IPS-20b (cell line): ENCODE data around the gene HOXD10.

ENCODE experiments used
- H3K27ac ChIP-seq: one replicate; pipeline ENCODE4 v1.5.1; 2013; ENCODE audit warnings: low read length
- H3K27me3 ChIP-seq: 2 replicates; pipeline ENCODE4 v1.6.1; 2013; ENCODE audit warnings: mild to moderate bottlenecking, low read length, inconsistent platforms; ENCODE audit not compliant: insufficient read depth
- H3K36me3 ChIP-seq: 2 replicates; pipeline ENCODE4 v1.6.1; 2013; ENCODE audit warnings: low read depth, mild to moderate bottlenecking, inconsistent platforms, low read length, moderate library complexity; ENCODE audit not compliant: insufficient read depth
- H3K4me1 ChIP-seq: 2 replicates; pipeline ENCODE4 v1.6.1; 2013; ENCODE audit warnings: mild to moderate bottlenecking, control low read depth, inconsistent platforms, low read length, moderate library complexity; ENCODE audit not compliant: insufficient read depth
- H3K4me3 ChIP-seq: 2 replicates; pipeline ENCODE4 v1.5.1; 2013; ENCODE audit warnings: mild to moderate bottlenecking, low read length, inconsistent platforms
- H3K9ac ChIP-seq: 2 replicates; pipeline ENCODE4 v1.6.1; 2013; ENCODE audit warnings: low read depth, mild to moderate bottlenecking, inconsistent platforms, low read length, moderate library complexity
- H3K9me3 ChIP-seq: 2 replicates; pipeline ENCODE4 v1.6.1; 2013; ENCODE audit warnings: mild to moderate bottlenecking, low read depth, low read length, inconsistent platforms; ENCODE audit not compliant: insufficient read depth

Gene HOXD10

DNA sequence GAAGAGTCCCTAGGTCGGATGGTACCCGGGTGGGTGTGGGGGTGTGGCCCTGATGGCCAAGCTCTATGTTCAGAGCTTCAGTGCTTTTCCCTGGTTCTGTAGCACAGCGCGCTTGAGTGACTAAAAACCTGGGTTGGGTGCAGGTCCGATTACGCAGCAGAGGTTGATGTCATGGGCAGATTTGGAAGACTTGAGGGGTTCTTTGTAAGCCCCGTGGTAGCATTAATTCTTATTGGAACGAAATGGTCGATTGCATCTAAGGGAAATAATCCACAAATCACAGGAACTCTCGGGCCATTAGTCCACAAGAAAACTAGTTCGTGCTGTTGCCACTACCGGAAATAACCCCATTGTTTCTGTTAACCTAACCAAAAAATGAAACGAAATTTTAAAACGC lies 21.9 kb downstream of the HOXD10 start:
- Histone ChIP-seq H3K4me3 (no peak overlapping the region), H3K9ac (no peak overlapping the region), H3K4me1 (no peaks in the 10 kb centered on the region), H3K27me3 (peaks cover 100% of the 10 kb centered on the region), H3K36me3 (no peaks in the 10 kb centered on the region), H3K27ac (no peak overlapping the region), H3K9me3 (no peaks in the 10 kb centered on the region; the same call in 1 of the 2 replicates)

GRCh38 chr2:176138923-176139660 lies 22.5 kb downstream of the HOXD10 start:
- no peak overlapping the region for H3K4me3 ChIP-seq
- H3K27ac ChIP-seq = no peak overlapping the region
- H3K4me1 ChIP-seq = no peaks in the 10 kb centered on the region
- no peaks in the 10 kb centered on the region for H3K36me3 ChIP-seq
- H3K9ac ChIP-seq = no peak overlapping the region
- no peaks in the 10 kb centered on the region; the same call in 1 of the 2 replicates for H3K9me3 ChIP-seq
- peaks cover 100% of the 10 kb centered on the region for H3K27me3 ChIP-seq

DNA sequence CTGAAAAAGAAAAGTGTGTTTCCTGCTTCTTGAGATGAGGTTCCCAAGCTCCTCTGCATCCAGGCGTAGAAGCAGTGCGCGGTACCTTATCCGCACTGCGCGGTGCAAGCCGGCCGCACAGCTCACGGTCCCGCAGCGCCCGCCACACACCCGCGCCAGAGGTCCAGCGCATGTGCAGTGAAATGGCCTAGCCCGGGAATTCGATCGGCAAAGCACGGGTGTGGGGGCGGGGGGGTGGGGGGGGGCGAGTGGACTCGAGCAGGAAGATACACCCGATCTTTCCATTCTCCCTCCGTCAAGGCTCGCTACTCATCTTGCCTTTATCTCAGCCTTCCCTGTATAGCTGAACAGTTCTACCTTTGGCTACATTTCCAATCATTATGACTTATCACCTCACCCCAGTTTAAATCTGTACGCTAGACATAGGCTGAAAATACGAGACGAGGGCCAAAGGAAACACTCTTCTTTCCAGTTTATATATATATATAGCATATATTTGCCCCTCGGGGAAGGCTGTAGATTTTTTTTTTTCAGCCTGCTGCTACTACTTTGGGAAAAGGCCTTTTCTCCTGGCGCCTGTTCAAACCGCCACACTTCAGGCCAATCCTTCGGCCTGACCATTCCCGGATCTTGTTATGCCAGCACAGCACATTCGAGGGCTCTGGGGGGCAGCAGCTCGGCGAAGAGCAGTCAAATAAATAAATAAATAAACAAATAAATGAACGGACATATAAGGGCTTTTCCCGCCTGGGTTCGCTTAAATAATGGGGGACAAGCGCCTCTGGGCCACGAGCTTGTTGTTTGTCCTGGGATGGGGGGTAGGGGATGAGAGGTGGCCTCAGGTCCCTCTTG lies 23.3 kb downstream of the HOXD10 start:
- Histone ChIP-seq H3K36me3 (no peaks in the 10 kb centered on the region), H3K27ac (no peak overlapping the region), H3K9me3 (no peaks in the 10 kb centered on the region; the same call in 1 of the 2 replicates), H3K27me3 (peaks cover 100% of the 10 kb centered on the region), H3K9ac (no peak overlapping the region), H3K4me1 (no peaks in the 10 kb centered on the region), H3K4me3 (peak overlapping the region; percentile 69; the same call in 1 of the 2 replicates)

DNA sequence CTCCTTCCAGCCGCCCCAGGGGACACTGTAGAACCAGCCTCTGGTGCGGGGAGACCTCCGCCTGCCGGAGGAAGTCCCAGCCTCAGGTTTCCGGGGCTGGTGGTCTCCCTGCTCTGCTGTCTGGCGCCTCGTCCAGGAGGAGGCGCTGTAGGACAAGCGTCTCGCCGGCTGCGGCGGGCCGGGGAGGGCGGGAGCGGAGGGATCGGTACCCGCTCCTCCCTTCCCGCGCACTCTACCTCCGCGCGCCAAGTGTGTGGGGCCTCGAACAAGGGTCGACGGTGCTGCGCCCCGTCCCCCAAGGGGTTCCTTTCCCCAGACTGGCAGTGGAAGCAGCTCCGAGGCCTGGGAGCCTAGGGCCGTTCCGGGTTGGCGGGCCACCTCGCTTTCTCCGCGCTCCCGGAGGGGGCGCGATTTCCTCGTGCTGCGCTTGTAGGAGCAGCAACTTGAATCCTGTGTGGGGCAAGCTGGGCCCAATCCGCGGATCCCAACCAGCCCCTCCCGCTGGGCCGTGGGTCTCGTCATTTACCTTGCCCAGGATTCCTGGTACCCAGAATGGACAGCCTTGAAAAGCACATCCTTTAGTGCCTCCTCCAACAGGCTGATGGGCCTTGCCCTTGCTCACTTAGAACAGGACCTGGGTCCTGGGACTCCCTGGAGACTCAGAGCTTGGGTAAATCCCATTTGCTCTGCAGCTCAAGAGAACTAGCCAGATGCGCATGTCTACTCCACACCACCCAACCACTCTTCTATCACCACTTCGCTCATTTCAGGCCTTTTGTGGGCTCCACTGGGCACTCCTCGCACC lies 24.1 kb downstream of the HOXD10 start:
- no peaks in the 10 kb centered on the region; the same call in 1 of the 2 replicates for H3K9me3 ChIP-seq
- no peaks in the 10 kb centered on the region for H3K36me3 ChIP-seq
- no peak overlapping the region for H3K27ac ChIP-seq
- H3K4me1 ChIP-seq = no peaks in the 10 kb centered on the region
- H3K4me3 ChIP-seq = peak overlapping the region; percentile 69
- no peak overlapping the region for H3K9ac ChIP-seq
- H3K27me3 ChIP-seq = peaks cover 100% of the 10 kb centered on the region

DNA sequence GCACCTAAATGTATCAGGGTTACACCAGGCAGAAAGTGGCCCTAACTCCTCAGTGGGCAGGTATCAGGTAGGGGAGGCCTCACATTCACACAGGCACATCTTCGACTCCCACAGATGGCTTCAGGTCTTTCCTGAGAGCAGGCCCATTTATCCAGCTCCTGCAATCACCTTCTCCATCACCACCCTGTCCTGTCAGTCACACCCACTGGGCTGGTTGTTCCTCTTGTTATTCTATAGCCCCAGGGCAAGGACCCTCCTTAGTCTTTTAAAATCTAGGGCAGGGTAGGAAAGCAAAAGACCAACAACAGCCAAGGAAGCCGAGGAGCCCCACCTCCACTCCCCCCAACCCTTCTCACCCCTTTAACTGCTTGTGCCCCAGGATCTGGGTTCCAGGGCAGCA lies 25.7 kb downstream of the HOXD10 start:
- Histone ChIP-seq H3K27ac (no peak overlapping the region), H3K9ac (no peak overlapping the region), H3K27me3 (peaks cover 100% of the 10 kb centered on the region), H3K4me1 (no peaks in the 10 kb centered on the region), H3K9me3 (no peaks in the 10 kb centered on the region; the same call in 1 of the 2 replicates), H3K4me3 (no peak overlapping the region), H3K36me3 (no peaks in the 10 kb centered on the region)

GRCh38 chr2:176145085-176145969 lies 28.7 kb downstream of the HOXD10 start:
- peaks cover 100% of the 10 kb centered on the region for H3K27me3 ChIP-seq
- H3K9me3 ChIP-seq = no peaks in the 10 kb centered on the region; the same call in 1 of the 2 replicates
- H3K36me3 ChIP-seq = no peaks in the 10 kb centered on the region
- H3K4me3 ChIP-seq = no peak overlapping the region
- H3K27ac ChIP-seq = no peak overlapping the region
- H3K9ac ChIP-seq = no peak overlapping the region
- no peaks in the 10 kb centered on the region for H3K4me1 ChIP-seq

DNA sequence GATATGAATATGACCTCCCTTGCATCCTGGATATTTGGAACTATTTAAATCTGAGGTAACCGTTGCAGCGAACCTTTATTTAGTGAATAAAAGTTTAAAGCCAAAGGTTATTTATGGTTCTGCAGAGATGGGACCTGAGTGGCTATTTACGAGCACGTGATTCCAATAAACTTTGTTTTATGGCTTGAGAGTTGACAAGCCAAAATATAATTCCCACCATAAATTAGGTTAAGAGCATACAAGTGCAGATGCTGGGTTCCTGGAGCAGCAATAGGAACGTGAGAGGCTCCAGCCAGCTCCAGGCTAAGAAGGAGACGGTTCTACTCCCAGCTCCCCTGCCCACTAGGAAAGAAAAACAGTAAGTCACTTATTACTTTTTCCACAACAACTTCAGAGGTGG lies 29.5 kb downstream of the HOXD10 start:
- no peaks in the 10 kb centered on the region; the same call in 1 of the 2 replicates for H3K9me3 ChIP-seq
- H3K27ac ChIP-seq = no peak overlapping the region
- H3K36me3 ChIP-seq = no peaks in the 10 kb centered on the region
- no peak overlapping the region for H3K9ac ChIP-seq
- no peaks in the 10 kb centered on the region for H3K4me1 ChIP-seq
- no peak overlapping the region for H3K4me3 ChIP-seq
- peaks cover 100% of the 10 kb centered on the region for H3K27me3 ChIP-seq

- H3K4me3 ChIP-seq = no peak overlapping the region
- H3K9me3 ChIP-seq = no peaks in the 10 kb centered on the region; the same call in 1 of the 2 replicates
- H3K27ac ChIP-seq = no peak overlapping the region
- H3K36me3 ChIP-seq = no peaks in the 10 kb centered on the region
- no peak overlapping the region for H3K9ac ChIP-seq
- no peaks in the 10 kb centered on the region for H3K4me1 ChIP-seq
- peaks cover 100% of the 10 kb centered on the region for H3K27me3 ChIP-seq
Measured at GRCh38 chr2:176146645-176147044, 30.1 kb downstream of the HOXD10 start.

DNA sequence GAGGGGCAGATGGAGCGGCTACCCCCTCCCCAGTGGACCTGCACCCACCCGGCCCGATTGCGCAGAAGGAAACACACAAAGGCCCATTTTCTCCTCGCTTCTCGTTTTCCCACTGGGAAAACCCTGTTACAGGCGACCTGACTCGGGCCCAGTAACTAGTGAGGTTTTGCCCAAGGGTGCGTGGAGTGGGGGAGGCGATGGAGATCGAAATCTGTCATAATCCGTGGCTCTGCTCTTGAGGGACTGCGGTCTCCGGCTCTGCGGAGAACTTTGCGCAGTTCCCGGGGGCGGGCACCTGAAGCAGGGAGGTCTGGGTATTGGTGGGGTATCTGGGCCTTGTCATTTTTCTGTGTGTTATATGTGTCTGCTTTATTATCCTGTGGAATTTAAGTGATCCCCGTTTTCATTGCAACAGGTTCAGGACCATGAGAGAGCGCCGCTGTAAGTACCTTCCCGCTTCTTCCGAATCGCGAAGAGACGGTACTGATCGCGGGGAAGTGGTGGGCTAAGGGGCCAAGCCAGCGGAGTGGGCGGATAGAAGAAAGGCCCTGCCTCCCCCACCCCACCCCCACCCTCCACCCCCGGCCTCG lies 30.7 kb downstream of the HOXD10 start:
- Histone ChIP-seq H3K9ac (no peak overlapping the region), H3K36me3 (no peaks in the 10 kb centered on the region), H3K4me3 (no peak overlapping the region), H3K9me3 (no peaks in the 10 kb centered on the region; the same call in 1 of the 2 replicates), H3K27me3 (peaks cover 100% of the 10 kb centered on the region), H3K4me1 (no peaks in the 10 kb centered on the region), H3K27ac (no peak overlapping the region)

GRCh38 chr2:176147800-176148496 lies 31.4 kb downstream of the HOXD10 start:
- H3K27me3 ChIP-seq = peaks cover 100% of the 10 kb centered on the region
- H3K4me3 ChIP-seq = no peak overlapping the region
- H3K36me3 ChIP-seq = no peaks in the 10 kb centered on the region
- H3K9ac ChIP-seq = no peak overlapping the region
- H3K4me1 ChIP-seq = no peaks in the 10 kb centered on the region
- H3K9me3 ChIP-seq = no peaks in the 10 kb centered on the region; the same call in 1 of the 2 replicates
- H3K27ac ChIP-seq = no peak overlapping the region
